T-helper 2 cell (primary cell): ENCODE data around the gene LPCAT1.
"Not testable (repeated sequence)": the region's sequence is repeated elsewhere in the genome, so short reads cannot be mapped to it uniquely, and the experiment has no call there.

Source experiments
- DNase-seq, 5 experiments: peaks; one replicate each; pipeline versions ENCODE4 v3.0.0 to v3.0.0-alpha.2; 2012 to 2022

LPCAT1 gene

GRCh38 chr5:1508659-1509290 lies 15.0 kb downstream of the LPCAT1 start:
- peak in 1 of 5 experiments; percentile 7 for DNase-seq

GRCh38 chr5:1507961-1508658 lies 15.7 kb downstream of the LPCAT1 start:
- DNase-seq, result peak in 1 of 5 experiments; percentile 3

GRCh38 chr5:1507457-1507856 lies 16.3 kb downstream of the LPCAT1 start:
- DNase-seq, result no peak

- DNase-seq, result no peak
Observed at GRCh38 chr5:1507014-1507375, 16.8 kb downstream of the LPCAT1 start.

GRCh38 chr5:1506242-1507013 lies 17.3 kb downstream of the LPCAT1 start:
- no peak for DNase-seq

- DNase-seq, result no peak
Observed at GRCh38 chr5:1505506-1506241, 18.1 kb downstream of the LPCAT1 start.

- DNase-seq, result not testable (repeated sequence)
Observed at GRCh38 chr5:1505089-1505488, 18.7 kb downstream of the LPCAT1 start.

GRCh38 chr5:1504617-1505016 lies 19.1 kb downstream of the LPCAT1 start:
- DNase-seq, result no peak

GRCh38 chr5:1504069-1504595 lies 19.6 kb downstream of the LPCAT1 start:
- DNase-seq, result no peak

- DNase-seq, result peak in 1 of 5 experiments; percentile 38
Observed at GRCh38 chr5:1503241-1504068, 20.3 kb downstream of the LPCAT1 start.

- DNase-seq, result no peak
Observed at GRCh38 chr5:1502737-1503120, 21.0 kb downstream of the LPCAT1 start.

GRCh38 chr5:1502046-1502736 lies 21.6 kb downstream of the LPCAT1 start:
- DNase-seq, result peak in 2 of 5 experiments; percentile 52 to 70

- DNase-seq, result peak in 3 of 5 experiments; percentile 29 to 37 (median 31)
Observed at GRCh38 chr5:1501372-1502045, 22.3 kb downstream of the LPCAT1 start.

- no peak for DNase-seq
Observed at GRCh38 chr5:1500411-1501091, 23.2 kb downstream of the LPCAT1 start.

GRCh38 chr5:1499851-1500250 lies 23.9 kb downstream of the LPCAT1 start:
- DNase-seq, result no peak

GRCh38 chr5:1498623-1499416 lies 24.9 kb downstream of the LPCAT1 start:
- no peak for DNase-seq

- DNase-seq, result no peak
Observed at GRCh38 chr5:1497795-1498622, 25.8 kb downstream of the LPCAT1 start.

- no peak for DNase-seq
Observed at GRCh38 chr5:1497242-1497777, 26.4 kb downstream of the LPCAT1 start.
